Stimulated activated naive CD8-positive, alpha-beta T cell treated with anti-CD3 and anti-CD28 coated beads, Interleukin-15, amount 100 ng/mL, for 72 hours (primary cell): ENCODE data around the gene USP9X.
A peak's percentile ranks its signal among the peaks of the same experiment; 100 is the strongest.
"Not testable (repeated sequence)": the region's sequence is repeated elsewhere in the genome, so short reads cannot be mapped to it uniquely, and the experiment has no call there.

Experiments
- ATAC-seq: fragments of 150-1000 bp; cut with Tn5 transposase; 2 replicates; pipeline ENCODE4 v1.10.0; 2021; ENCODE audit warnings: mild to moderate bottlenecking, moderate library complexity
- DNase-seq, 2 donors: peaks; one replicate each; pipeline ENCODE4 v3.0.0; 2021 to 2022
- H3K27ac Mint-ChIP-seq, 2 donors: one replicate each; pipeline ENCODE4 v1.8.0; 2022; ENCODE audit warnings: mild to moderate bottlenecking in 2 of 2, mixed read lengths in 2 of 2, moderate library complexity in 2 of 2
- H3K27me3 Mint-ChIP-seq: one replicate; pipeline ENCODE4 v1.8.0; 2022; ENCODE audit warnings: mixed read lengths
- H3K4me1 Mint-ChIP-seq: one replicate; pipeline ENCODE4 v1.8.0; 2022; ENCODE audit warnings: mild to moderate bottlenecking, mixed read lengths
- H3K4me3 Mint-ChIP-seq, 2 donors: one replicate each; pipeline ENCODE4 v1.8.0; 2022; ENCODE audit warnings: mild to moderate bottlenecking in 2 of 2, mixed read lengths in 2 of 2, moderate library complexity in 1 of 2
- H3K9me3 Mint-ChIP-seq, 2 donors: one replicate each; pipeline ENCODE4 v1.8.0; 2022; ENCODE audit warnings: mixed read lengths in 2 of 2

Gene USP9X, protein sequence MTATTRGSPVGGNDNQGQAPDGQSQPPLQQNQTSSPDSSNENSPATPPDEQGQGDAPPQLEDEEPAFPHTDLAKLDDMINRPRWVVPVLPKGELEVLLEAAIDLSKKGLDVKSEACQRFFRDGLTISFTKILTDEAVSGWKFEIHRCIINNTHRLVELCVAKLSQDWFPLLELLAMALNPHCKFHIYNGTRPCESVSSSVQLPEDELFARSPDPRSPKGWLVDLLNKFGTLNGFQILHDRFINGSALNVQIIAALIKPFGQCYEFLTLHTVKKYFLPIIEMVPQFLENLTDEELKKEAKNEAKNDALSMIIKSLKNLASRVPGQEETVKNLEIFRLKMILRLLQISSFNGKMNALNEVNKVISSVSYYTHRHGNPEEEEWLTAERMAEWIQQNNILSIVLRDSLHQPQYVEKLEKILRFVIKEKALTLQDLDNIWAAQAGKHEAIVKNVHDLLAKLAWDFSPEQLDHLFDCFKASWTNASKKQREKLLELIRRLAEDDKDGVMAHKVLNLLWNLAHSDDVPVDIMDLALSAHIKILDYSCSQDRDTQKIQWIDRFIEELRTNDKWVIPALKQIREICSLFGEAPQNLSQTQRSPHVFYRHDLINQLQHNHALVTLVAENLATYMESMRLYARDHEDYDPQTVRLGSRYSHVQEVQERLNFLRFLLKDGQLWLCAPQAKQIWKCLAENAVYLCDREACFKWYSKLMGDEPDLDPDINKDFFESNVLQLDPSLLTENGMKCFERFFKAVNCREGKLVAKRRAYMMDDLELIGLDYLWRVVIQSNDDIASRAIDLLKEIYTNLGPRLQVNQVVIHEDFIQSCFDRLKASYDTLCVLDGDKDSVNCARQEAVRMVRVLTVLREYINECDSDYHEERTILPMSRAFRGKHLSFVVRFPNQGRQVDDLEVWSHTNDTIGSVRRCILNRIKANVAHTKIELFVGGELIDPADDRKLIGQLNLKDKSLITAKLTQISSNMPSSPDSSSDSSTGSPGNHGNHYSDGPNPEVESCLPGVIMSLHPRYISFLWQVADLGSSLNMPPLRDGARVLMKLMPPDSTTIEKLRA (N-terminal part only)

DNA sequence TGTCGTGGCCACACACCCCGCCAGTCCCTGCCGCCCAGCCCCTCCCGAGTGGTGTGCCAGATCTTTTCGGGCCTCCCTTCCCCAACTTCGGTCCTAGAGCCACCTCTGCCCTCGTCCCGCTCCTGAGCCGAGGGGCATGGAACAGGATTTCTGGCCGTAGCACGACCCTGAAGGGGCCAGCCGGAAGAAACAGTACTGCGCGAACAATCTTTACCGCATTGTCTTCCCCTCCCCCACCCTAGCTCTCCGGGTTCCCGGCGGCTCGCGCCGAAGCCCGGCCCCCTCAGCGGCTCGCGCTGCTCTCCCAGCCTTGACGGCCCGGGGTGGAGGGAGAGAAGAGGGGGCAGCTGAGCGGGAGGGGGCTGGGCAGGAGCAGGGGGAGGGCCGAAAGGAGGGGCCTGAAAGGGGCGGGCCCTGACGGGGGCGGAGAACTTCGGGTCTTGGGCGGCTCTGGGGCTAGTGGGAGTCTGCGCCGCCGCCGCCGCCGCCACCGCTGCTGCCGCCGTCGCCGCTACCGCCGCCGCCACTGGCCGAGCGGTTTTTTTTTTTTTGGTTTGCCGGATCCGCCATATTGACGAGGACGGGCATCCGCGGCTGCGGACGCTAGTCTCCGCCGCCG, at the start of gene USP9X:
TSS of gene USP9X (plus strand) at position 553 of the 619 bp plus-strand sequence. CDS start 38,184 bp downstream, outside the sequence.
- ATAC-seq, result peak; percentile 81
- H3K27ac Mint-ChIP-seq, result peak within 1 kb of the TSS; percentile 99 to 100
- peak; percentile 83 to 90 for DNase-seq
- H3K4me3 Mint-ChIP-seq, result peak within 1 kb of the TSS; percentile 88 to 95
- peaks cover 9% of the 10 kb centered on the region for H3K4me1 Mint-ChIP-seq
- H3K27me3 Mint-ChIP-seq, result no peaks in the 10 kb centered on the region
- H3K9me3 Mint-ChIP-seq, result no peaks in the 10 kb centered on the region

DNA sequence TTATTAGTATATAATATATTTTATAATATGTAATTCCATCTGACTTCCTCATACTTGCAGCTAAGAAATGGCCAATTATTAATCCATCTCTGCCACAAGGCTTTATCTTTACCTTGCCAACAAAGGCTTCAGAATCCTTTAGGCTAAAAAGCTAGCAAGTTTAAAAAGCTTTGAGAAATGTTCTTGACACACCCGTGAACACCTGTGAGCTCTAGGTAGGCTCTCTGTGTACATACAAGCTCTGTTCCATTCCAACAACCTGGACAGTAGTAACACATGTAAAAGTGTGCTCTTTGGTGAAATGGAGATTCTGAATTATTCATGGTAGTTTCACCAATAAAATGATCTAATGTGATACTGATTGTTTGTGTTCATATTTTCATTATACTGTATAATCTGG, 49.7 kb upstream of the USP9X start:
- Mint-ChIP-seq H3K4me1 (no peaks in the 10 kb centered on the region), H3K27me3 (no peaks in the 10 kb centered on the region), H3K9me3 (no peaks in the 10 kb centered on the region), H3K27ac (no peak overlapping the region), H3K4me3 (no peak overlapping the region)
- DNase-seq, result no peak
- ATAC-seq, result no peak

DNA sequence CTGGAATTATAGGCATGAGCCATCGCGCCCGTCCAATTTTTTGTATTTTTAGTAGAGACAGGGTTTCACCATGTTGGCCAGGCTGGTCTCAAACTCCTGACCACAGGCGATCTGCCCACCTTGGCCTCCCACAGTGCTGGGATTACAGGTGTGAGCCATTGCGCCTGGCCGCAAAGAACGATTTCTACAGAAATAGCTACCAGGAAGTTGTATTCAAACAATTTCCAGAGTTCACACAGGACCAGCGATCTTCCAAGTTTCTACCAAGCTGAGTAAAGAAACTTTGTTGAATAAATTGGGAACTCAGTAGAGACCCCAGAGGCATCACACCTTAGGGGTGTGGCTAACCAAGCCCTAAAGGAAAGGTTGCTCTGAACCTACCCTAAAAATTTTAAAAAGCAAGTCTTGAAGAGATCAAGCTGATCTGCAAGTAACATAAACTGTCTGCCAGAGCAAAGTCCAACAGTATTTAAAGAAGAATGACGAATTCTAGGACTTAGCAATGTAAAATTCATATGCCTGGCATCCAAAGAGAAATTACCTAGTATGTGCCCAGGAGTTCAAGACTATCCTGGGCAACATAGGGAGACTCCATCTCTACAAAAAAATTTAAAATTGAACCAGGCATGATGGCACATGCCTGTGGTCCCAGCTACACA, 48.4 kb upstream of the USP9X start:
- no peak overlapping the region for H3K4me3 Mint-ChIP-seq
- H3K27ac Mint-ChIP-seq, result no peak overlapping the region
- ATAC-seq (no peak), DNase-seq (no peak)
- no peaks in the 10 kb centered on the region for H3K27me3 Mint-ChIP-seq
- H3K9me3 Mint-ChIP-seq, result no peaks in the 10 kb centered on the region
- no peaks in the 10 kb centered on the region for H3K4me1 Mint-ChIP-seq

DNA sequence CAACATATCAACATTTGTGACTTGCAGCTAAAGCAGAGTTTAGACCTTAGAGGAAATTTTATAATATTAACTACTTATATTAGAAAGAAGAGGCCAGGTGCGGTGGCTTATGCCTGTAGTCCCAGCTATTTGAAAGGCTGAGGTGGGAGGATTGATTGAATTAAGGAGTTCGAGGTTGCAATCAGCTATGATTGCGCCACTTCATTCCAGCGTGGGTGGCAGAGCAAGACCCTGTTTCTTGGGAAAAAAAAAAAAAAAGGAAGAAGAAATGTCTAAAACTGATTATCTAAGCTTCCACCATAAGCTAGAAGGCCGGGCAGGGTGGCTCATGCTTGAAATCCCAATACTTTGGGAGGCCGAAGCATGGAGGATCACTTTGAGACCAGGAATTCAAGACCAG, 42.0 kb upstream of the USP9X start:
- H3K4me1 Mint-ChIP-seq, result no peaks in the 10 kb centered on the region
- ATAC-seq (no peak), DNase-seq (no peak)
- H3K27ac Mint-ChIP-seq, result no peak overlapping the region
- no peak overlapping the region for H3K4me3 Mint-ChIP-seq
- H3K27me3 Mint-ChIP-seq, result no peaks in the 10 kb centered on the region
- no peaks in the 10 kb centered on the region for H3K9me3 Mint-ChIP-seq

DNA sequence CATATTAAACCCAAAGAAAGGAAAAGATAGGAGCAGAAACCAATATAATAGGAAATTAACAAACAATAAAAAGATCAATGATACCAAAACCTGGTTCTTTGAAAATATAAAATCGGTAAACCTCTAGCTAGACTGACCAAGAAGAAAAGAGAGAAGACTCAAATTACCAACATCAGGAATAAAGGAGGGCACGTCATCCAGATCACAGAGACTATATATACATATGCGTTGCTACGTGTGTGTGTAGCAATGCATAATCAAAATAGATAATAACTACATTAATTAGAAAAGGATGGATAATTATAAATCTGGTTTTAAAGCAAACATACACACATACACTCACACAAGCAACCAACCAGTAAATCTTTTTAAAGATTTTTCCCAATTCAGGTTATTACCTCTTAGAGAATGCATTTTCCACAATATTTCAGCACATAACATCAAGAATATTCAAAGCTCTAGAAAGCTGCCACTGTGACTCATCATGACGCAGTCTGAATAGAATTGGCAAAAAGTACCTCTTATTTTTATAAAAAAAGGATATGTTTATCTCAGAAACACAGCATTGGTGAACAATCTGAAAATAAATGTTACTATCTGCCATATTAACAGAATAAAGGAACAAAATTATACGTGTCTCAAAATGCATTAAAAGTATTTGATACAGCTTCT, 41.4 kb upstream of the USP9X start:
- DNase-seq, result no peak
- ATAC-seq, result no peak
- Mint-ChIP-seq H3K4me3 (no peak overlapping the region), H3K4me1 (no peaks in the 10 kb centered on the region), H3K9me3 (no peaks in the 10 kb centered on the region), H3K27ac (no peak overlapping the region), H3K27me3 (no peaks in the 10 kb centered on the region)

DNA sequence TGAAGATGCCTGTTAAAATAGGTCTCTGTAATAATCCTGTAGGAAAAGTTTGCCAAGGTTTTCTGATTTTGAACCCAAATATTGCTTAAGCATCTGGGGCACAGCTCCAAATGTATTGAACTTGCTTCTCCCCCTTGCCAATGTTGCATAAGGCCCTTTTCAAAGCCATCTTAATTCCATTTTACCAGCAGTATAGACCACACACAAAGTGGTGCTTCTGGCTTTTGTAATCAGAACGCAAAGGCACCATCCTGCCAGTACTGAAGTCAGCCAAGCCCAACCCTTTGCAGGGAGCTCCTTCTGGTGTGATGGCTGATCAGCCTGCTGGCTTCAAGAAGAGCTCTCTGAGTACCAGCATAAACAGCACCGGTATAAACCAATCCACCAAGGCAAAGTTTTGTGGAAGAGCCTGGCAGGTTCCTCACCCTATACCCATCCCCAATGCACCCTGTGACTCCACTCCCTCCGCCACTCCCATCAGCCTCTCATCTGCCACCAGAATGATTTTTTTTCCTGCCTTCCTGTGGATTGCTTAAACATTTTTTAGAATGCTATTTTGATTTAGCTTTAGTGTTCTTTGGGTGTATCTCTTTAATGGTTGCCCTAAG, 39.2 kb upstream of the USP9X start:
- Mint-ChIP-seq H3K4me1 (no peaks in the 10 kb centered on the region), H3K27me3 (no peaks in the 10 kb centered on the region), H3K4me3 (no peak overlapping the region), H3K27ac (no peak overlapping the region), H3K9me3 (no peaks in the 10 kb centered on the region)
- DNase-seq, result no peak
- no peak for ATAC-seq

DNA sequence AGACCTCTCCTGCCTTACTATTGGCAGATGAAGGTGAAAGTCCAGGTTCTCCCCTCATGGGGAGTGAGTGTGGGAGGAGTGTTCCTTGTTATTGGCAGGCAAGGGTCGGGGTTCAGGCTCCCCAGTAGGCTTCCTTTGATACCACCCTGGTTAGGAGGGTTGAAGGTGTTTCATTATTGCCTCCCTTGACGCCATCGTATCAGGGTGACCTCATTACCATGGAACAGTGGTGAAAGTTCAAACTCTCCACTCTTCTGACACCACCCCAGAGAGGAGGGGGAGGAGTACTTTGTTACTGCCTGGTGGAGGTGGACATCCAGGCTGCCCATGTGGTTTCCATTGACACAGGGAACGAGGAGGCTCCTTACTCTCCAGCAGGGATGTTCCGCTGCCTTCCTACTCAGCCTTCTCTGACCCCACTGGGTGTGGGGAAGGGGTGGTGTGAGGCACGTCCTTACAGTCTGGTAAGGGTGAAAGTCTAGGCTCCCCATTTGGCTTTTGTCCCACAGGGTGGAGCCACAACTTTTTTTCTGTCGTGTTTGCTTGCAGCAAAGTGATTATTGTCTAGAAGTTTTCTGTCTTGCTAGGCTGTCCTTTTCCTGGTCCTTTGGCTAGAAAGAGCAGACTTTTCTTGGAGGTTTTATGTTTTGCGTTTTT, 37.2 kb upstream of the USP9X start:
- H3K27me3 Mint-ChIP-seq, result no peaks in the 10 kb centered on the region
- DNase-seq, result no peak

DNA sequence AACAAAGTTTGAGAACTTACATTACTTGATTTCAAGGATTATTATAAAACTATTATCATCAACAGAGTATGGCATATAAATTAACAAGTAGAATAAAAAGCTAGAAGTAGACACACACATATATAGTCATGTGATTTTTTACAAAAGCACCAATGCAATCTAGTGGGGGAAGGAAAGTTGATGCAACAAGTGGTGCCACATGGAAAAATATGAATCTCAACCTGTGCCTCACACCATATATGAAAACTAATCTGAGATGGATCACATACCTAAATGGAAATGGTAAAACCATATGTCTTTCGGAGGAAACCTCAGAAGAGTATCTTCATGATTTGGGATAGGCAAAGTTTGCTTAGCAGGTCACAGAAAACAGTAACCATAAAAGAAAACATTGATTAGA, 34.9 kb upstream of the USP9X start:
- Mint-ChIP-seq H3K27me3 (no peaks in the 10 kb centered on the region), H3K27ac (no peak overlapping the region), H3K9me3 (no peaks in the 10 kb centered on the region), H3K4me1 (no peaks in the 10 kb centered on the region), H3K4me3 (no peak overlapping the region)
- DNase-seq, result no peak
- no peak for ATAC-seq

More for the DNA sequence above, 37.2 kb upstream of the USP9X start:
- no peak for ATAC-seq
- Mint-ChIP-seq H3K4me1 (no peaks in the 10 kb centered on the region), H3K4me3 (no peak overlapping the region), H3K9me3 (no peaks in the 10 kb centered on the region), H3K27ac (no peak overlapping the region)

DNA sequence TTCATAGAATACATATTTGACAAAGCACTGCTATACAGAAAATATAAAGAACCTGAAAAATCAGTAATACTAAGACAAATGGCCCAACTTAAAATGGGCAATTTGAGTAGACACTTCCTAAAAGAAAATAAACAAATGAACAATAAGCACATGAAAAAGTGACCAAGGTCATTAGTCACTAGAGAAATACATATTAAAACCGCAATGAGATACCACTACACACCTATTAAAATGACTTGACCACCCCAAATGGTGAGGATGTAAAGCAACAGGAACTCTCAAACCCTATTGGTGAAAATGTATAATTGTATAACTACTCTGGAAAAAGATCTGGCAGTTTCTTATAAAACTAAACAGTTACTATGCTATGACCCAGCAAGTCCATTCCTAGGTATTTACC, 34.0 kb upstream of the USP9X start:
- Mint-ChIP-seq H3K27ac (no peak overlapping the region), H3K4me3 (no peak overlapping the region), H3K9me3 (no peaks in the 10 kb centered on the region), H3K27me3 (no peaks in the 10 kb centered on the region), H3K4me1 (no peaks in the 10 kb centered on the region)
- no peak for ATAC-seq
- no peak for DNase-seq

DNA sequence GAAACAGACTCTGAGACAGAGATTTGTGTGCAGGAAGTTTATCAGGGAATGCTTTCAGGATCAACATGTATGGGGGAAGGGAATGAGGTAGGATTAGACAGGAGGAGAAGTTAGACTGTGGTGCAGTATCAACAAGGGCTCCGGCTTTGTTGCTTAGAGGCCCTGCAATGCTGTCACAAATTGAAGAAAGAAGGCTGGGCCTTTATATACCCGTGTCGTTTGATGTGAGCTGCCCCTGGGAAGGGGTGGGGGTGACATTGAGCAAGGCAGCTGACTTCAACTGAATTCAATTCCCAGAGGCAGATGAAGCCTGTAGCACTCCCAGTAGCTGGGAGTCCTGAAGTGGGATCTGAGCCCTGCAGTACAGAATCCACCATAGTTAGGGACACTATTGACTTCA, 29.5 kb upstream of the USP9X start:
- H3K4me1 Mint-ChIP-seq, result no peaks in the 10 kb centered on the region
- H3K27ac Mint-ChIP-seq, result no peak overlapping the region
- no peak for DNase-seq
- no peak overlapping the region for H3K4me3 Mint-ChIP-seq
- ATAC-seq, result no peak
- H3K27me3 Mint-ChIP-seq, result no peaks in the 10 kb centered on the region
- H3K9me3 Mint-ChIP-seq, result no peaks in the 10 kb centered on the region

DNA sequence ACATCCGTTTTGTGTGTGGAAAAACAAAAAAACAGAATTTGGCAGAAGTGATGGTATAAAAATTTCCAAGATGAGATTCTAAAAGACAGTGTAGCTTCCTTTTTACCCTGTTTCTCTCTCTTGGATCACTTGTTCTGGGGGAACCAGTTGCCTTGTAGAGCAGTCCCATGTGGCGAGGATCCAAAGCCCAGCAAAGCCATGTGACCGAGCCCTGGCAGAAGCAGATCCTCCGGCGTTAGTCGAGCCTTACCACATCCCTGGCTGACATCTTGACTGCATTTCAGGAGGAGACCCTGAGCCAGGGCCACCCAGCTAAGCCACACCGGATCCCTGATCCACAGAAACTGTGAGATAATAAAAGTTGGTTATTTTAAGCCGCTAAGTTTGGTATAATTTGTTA, 22.0 kb upstream of the USP9X start:
- DNase-seq, H3K27me3 Mint-ChIP-seq, H3K9me3 Mint-ChIP-seq, H3K4me1 Mint-ChIP-seq, ATAC-seq, H3K4me3 Mint-ChIP-seq, H3K27ac Mint-ChIP-seq: not testable (repeated sequence)

DNA sequence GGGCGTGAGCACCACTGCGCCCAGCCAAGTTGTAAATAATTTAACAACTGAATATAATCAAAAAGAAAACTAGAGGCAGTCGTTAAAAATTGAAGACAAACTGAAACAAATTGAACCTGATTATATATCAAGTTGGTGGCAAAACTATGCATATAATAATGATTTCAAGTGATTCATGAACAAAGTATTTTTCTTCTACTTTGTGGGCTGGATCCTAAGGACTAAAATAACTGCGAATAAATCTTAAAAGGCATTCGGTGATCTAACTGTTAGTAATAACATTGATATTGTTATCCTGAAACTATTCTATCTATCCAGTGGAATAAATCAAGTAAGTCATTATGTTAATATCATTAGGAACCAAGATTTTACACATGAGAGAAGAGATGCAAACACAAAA, 21.2 kb upstream of the USP9X start:
- no peaks in the 10 kb centered on the region for H3K4me1 Mint-ChIP-seq
- no peak for DNase-seq
- H3K4me3 Mint-ChIP-seq, result no peak overlapping the region
- H3K27me3 Mint-ChIP-seq, result no peaks in the 10 kb centered on the region
- ATAC-seq, result no peak
- no peak overlapping the region for H3K27ac Mint-ChIP-seq
- H3K9me3 Mint-ChIP-seq, result no peaks in the 10 kb centered on the region

DNA sequence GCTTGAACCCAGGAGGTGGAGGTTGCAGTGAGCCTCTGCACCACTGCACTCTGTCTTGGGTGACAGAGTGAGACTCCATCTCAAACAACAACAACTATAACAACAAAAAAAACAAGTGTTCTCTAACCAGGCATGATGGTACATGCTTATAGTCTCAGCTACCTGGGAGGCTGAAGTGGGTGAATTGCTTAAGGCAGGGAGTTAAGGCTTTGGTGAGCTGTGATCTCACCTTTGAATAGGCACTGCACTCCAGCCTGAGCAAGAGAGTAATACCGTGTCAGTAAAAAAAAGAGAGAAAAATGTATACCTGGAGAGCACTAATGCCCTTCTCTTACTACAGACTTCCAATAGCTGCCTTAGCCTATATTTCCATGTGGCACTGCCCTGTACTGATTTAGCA, 18.9 kb upstream of the USP9X start:
- no peaks in the 10 kb centered on the region for H3K4me1 Mint-ChIP-seq
- H3K27me3 Mint-ChIP-seq, result no peaks in the 10 kb centered on the region
- H3K9me3 Mint-ChIP-seq, result no peaks in the 10 kb centered on the region
- no peak overlapping the region for H3K27ac Mint-ChIP-seq
- DNase-seq, result no peak
- H3K4me3 Mint-ChIP-seq, result no peak overlapping the region
- ATAC-seq, result no peak

DNA sequence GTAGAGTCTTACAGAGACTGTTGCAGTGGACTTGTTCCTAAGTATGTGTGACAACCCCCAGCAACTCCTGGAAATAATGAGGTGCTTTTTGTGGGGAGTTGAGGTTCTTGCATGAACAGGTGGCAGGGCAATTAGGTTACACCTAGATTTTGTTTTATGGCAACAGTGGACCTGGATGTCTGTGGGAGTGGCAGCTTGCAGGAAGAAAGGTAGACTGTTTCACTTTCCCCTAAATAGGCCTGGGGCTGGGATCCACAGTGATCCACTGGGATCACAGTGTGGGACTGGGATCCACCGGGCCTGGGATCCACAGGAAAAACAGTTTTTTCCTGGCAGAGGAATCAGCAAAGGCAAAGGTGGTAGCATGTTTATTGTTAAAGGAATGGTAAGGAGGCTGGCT, 18.3 kb upstream of the USP9X start:
- no peak overlapping the region for H3K27ac Mint-ChIP-seq
- H3K27me3 Mint-ChIP-seq, result no peaks in the 10 kb centered on the region
- DNase-seq, result no peak
- no peak overlapping the region for H3K4me3 Mint-ChIP-seq
- H3K4me1 Mint-ChIP-seq, result no peaks in the 10 kb centered on the region
- no peaks in the 10 kb centered on the region for H3K9me3 Mint-ChIP-seq
- no peak for ATAC-seq
